ENCODE results near the gene AGPS.

- TF ChIP-seq, protein P1, sequence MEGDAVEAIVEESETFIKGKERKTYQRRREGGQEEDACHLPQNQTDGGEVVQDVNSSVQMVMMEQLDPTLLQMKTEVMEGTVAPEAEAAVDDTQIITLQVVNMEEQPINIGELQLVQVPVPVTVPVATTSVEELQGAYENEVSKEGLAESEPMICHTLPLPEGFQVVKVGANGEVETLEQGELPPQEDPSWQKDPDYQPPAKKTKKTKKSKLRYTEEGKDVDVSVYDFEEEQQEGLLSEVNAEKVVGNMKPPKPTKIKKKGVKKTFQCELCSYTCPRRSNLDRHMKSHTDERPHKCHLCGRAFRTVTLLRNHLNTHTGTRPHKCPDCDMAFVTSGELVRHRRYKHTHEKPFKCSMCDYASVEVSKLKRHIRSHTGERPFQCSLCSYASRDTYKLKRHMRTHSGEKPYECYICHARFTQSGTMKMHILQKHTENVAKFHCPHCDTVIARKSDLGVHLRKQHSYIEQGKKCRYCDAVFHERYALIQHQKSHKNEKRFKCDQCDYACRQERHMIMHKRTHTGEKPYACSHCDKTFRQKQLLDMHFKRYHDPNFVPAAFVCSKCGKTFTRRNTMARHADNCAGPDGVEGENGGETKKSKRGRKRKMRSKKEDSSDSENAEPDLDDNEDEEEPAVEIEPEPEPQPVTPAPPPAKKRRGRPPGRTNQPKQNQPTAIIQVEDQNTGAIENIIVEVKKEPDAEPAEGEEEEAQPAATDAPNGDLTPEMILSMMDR (IDR thresholded peaks at IDR 0.05) = no peak
- TF ChIP-seq POLR2A (IDR thresholded peaks at IDR 0.05) (no peak), POLR2AphosphoS5 (IDR thresholded peaks at IDR 0.05) (no peak)
These were observed 21.1 kb downstream of the AGPS start for GRCh38 chr2:177413703-177414102.
